ENCODE data around the gene OR13C8.

DNA sequence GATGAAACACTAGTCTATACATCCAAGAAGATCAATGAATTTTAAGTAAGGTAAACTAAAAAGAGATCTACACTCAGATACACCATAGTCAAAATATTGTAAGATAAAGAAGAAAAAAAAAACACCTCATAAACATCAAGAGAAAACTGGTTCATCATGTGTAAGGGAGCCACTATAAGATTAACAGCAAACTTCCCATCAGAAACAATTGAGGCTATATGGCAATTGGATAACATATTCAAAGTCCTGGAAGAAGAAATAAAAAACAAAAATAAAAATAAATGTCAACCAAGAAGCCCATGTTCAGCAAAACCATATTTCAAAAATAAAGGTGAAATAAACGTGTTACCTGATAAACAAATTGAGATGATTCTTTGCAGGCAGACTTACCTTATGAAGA is 3.6 kb downstream of the OR13C8 start:
- TF ChIP-seq, protein P1, sequence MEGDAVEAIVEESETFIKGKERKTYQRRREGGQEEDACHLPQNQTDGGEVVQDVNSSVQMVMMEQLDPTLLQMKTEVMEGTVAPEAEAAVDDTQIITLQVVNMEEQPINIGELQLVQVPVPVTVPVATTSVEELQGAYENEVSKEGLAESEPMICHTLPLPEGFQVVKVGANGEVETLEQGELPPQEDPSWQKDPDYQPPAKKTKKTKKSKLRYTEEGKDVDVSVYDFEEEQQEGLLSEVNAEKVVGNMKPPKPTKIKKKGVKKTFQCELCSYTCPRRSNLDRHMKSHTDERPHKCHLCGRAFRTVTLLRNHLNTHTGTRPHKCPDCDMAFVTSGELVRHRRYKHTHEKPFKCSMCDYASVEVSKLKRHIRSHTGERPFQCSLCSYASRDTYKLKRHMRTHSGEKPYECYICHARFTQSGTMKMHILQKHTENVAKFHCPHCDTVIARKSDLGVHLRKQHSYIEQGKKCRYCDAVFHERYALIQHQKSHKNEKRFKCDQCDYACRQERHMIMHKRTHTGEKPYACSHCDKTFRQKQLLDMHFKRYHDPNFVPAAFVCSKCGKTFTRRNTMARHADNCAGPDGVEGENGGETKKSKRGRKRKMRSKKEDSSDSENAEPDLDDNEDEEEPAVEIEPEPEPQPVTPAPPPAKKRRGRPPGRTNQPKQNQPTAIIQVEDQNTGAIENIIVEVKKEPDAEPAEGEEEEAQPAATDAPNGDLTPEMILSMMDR (IDR thresholded peaks at IDR 0.05): no peak
- TF ChIP-seq POLR2A (IDR thresholded peaks at IDR 0.05): no peak
